A549 (cell line): ENCODE results near the gene UMOD.

Experiments
- CTCF ChIP-seq: fragments of >200 bp; sonication (Bioruptor Twin); formaldehyde crosslinking; IDR thresholded peaks from 3 replicates; pipeline ENCODE4 v1.5.1; 2016
- ESRRA ChIP-seq: fragments of 150-350 bp; IDR thresholded peaks from 2 replicates; pipeline ENCODE4 v1.6.1; 2014; ENCODE audit warnings: mild to moderate bottlenecking, low read length, borderline replicate concordance
- KDM1A ChIP-seq: fragments of 200-600 bp; sonication (generic); IDR thresholded peaks from 2 replicates; pipeline ENCODE4 v1.6.1; 2016; ENCODE audit warnings: low read depth, mild to moderate bottlenecking
- PHF8 ChIP-seq: fragments of 200-600 bp; sonication (generic); IDR thresholded peaks from 2 replicates; pipeline ENCODE4 v1.6.1; 2016; ENCODE audit warnings: low read depth, mild to moderate bottlenecking, antibody characterized with exemption, moderate library complexity, borderline replicate concordance
- POLR2A ChIP-seq: IDR thresholded peaks from 2 replicates; pipeline ENCODE4 v1.6.1; 2012; ENCODE audit warnings: mild to moderate bottlenecking, low read length

GRCh38 chr16:20318006-20318405 lies 34.5 kb downstream of the UMOD start:
- no peak for TF ChIP-seq CTCF
- TF ChIP-seq PHF8 = no peak
- no peak for TF ChIP-seq KDM1A
- no peak for TF ChIP-seq POLR2A
- no peak for TF ChIP-seq ESRRA
